Measurements from ENCODE around the gene KIFC1. TPM values are rescaled to one million over a fixed set of nuclear protein-coding genes. Genes with fewer than 3 reads are reported as not detected.

The KIFC1 gene
- total and polyA plus RNA-seq, 2 of the 4 experiments (the other 2 are of a cell fraction) = 33.9 to 40.6 TPM

GRCh38 chr6:33437666-33438065, 46.0 kb downstream of the KIFC1 start:
- intact Hi-C loops (cut with micrococcal nuclease) (no loop called here), dilution Hi-C loops (cut with HindIII; ENCODE audit: low sequenced_read_pairs, unreplicated experiment) (no loop called here), in situ Hi-C loops (cut with MboI; ENCODE audit: low sequenced_read_pairs) (no loop called here)
- Histone ChIP-seq H3K56ac (ENCODE audit: extremely low read depth, insufficient read depth, low read length) (no peak overlapping the region), H4K8ac (ENCODE audit: low read depth in 2 of 2, low read length in 2 of 2) (no peak overlapping the region), H2BK20ac (ENCODE audit: low read depth, low read length) (no peak overlapping the region), H3K36me3 (ENCODE audit: control insufficient read depth, insufficient read depth, low read length) (peaks cover 62% of the 10 kb centered on the region), H2BK15ac (ENCODE audit: low read depth, low read length) (no peak overlapping the region), H4K20me1 (ENCODE audit: insufficient read depth, low read length) (peaks cover 6% of the 10 kb centered on the region; the same call in 1 of the 2 replicates), H2AK9ac (replicated peaks; ENCODE audit: low read depth, low read length, poor library complexity) (no peak overlapping the region), H3K4me2 (ENCODE audit: low read depth, low read length) (no peak overlapping the region), H2AFZ (replicated peaks; ENCODE audit: low read length, poor library complexity) (no peak overlapping the region), H3K23ac (ENCODE audit: low read depth, low read length) (no peak overlapping the region), H3K27ac (ENCODE audit: insufficient read depth, low read length) (no peak overlapping the region), H3K9me3 (ENCODE audit: control insufficient read depth, insufficient read depth, low read length) (no peaks in the 10 kb centered on the region), H3K18ac (ENCODE audit: low read depth, low read length) (no peak overlapping the region), H3K9ac (ENCODE audit: low read depth, low read length) (no peak overlapping the region), H4K5ac (ENCODE audit: low read depth, low read length) (no peak overlapping the region), H3K27me3 (ENCODE audit: control insufficient read depth, insufficient read depth, low read length) (no peaks in the 10 kb centered on the region), H3K4me3 (ENCODE audit: insufficient read depth, low read depth, low read length) (no peak overlapping the region), H3K9me1 (ENCODE audit: insufficient read depth, low read length) (peaks cover 10% of the 10 kb centered on the region), H2BK5ac (ENCODE audit: low read depth, low read length, poor library complexity, severe bottlenecking) (no peak overlapping the region), H2AK5ac (ENCODE audit: low read depth, low read length) (no peak overlapping the region), H4K91ac (ENCODE audit: insufficient read depth, low read depth, low read length) (no peak overlapping the region), H3K4ac (ENCODE audit: low read depth, low read length) (no peak overlapping the region), H3K79me1 (ENCODE audit: low read depth in 1 of 2, low read length in 2 of 2) (peaks cover 12 to 27% of the 10 kb centered on the region in 2 experiments), H2BK120ac (ENCODE audit: low read depth, low read length) (no peak overlapping the region), H3K14ac (replicated peaks; ENCODE audit: low read depth, low read length) (no peak overlapping the region), H3K4me1 (ENCODE audit: control insufficient read depth, insufficient read depth, low read length) (peaks cover 8% of the 10 kb centered on the region)
- ChIA-PET POLR2A (ENCODE audit: unreplicated experiment) (no interaction called here), CTCF (no interaction called here)
- no peak for DNase-seq
- no peak for ATAC-seq (ENCODE audit: low read depth)
- no TSS peak for BruUV-seq (replicated peaks)
- TF ChIP-seq RAD21 (IDR thresholded peaks at IDR 0.05; ENCODE audit: low read length) = no peak
- WGBS, 2 experiments (ENCODE audit: extremely low coverage in 2 of 2, insufficient read length in 1 of 2) = 97% methylated on average over 9 of the region's 18 CpGs; no CpG with 5 or more reads in 1 of the 2 experiments
